Activated CD8-positive, alpha-beta memory T cell treated with anti-CD3 and anti-CD28 coated beads, Interleukin-2, amount 10 ng/mL, durations not matched to agents 7 days and 5 days (primary cell): ENCODE data around the gene LSG1. TPM values are rescaled to one million over a fixed set of nuclear protein-coding genes. Genes with fewer than 3 reads are reported as not detected.

Source experiments
- ATAC-seq: fragments of 150-1000 bp; cut with Tn5 transposase; one replicate; pipeline ENCODE4 v1.10.0; 2021; ENCODE audit warnings: moderate library complexity
- CTCF ChIA-PET: fragments of 350-600 bp; sonication (Branson Sonifier 250); formaldehyde crosslinking; loops from one replicate; lab custom pipeline; 2021; ENCODE audit warnings: antibody characterized with exemption; lab: Charles Lee
- DNase-seq: peaks from one replicate; pipeline ENCODE4 v3.0.0-alpha.2; 2020
- H3K27ac Mint-ChIP-seq: one replicate; pipeline ENCODE4 v1.8.0; 2021; ENCODE audit warnings: mild to moderate bottlenecking, mixed read lengths
- H3K27me3 Mint-ChIP-seq: one replicate; pipeline ENCODE4 v1.8.0; 2021; ENCODE audit warnings: mixed read lengths
- H3K36me3 Mint-ChIP-seq: one replicate; pipeline ENCODE4 v1.8.0; 2021; ENCODE audit warnings: mild to moderate bottlenecking, mixed read lengths
- H3K4me1 Mint-ChIP-seq: one replicate; pipeline ENCODE4 v1.8.0; 2021; ENCODE audit warnings: mixed read lengths
- H3K4me3 Mint-ChIP-seq: one replicate; pipeline ENCODE4 v1.8.0; 2021; ENCODE audit warnings: mild to moderate bottlenecking, moderate library complexity, mixed read lengths
- H3K9me3 Mint-ChIP-seq: one replicate; pipeline ENCODE4 v1.8.0; 2022; ENCODE audit warnings: low read depth, mixed read lengths
- total RNA-seq, 2 experiments: library from RNA; stranded (reverse); gene quantifications; one replicate each; pipeline ENCODE4 v1.2.3, GENCODE V29; 2021

Gene LSG1
- total RNA-seq, 2 experiments from 2014 or later: 42.8 to 58.7 TPM

DNA sequence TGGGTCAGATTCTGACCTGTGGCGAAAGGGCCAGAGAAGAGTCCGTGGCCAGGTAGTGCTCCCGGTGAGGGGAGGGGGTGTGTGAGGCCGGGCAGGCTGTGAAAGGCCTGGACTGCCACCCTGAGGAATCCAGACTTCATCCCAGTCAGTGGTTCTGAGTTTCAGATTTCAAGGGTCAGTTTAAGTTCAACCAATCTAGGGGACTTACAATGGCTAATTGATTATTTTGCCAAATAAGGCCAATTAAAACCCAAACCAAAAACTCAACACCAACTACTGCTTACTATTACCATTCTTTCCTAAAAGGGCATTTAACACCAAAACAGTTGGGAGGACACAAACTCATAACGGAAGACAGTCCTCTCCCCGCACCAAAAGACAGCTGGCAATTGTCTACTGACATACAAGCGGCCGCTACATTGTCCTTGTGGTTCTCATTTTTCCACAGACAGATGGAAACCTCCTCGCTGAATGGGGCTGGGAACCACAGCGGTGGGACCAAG is 69.3 kb downstream of the LSG1 start:
- H3K4me1 Mint-ChIP-seq: no peaks in the 10 kb centered on the region
- no peak overlapping the region for H3K4me3 Mint-ChIP-seq
- H3K27ac Mint-ChIP-seq: no peak overlapping the region
- no peaks in the 10 kb centered on the region for H3K27me3 Mint-ChIP-seq
- no peaks in the 10 kb centered on the region for H3K36me3 Mint-ChIP-seq
- H3K9me3 Mint-ChIP-seq: no peaks in the 10 kb centered on the region
- CTCF ChIA-PET: no interaction called here
- no peak for DNase-seq
- no peak for ATAC-seq

DNA sequence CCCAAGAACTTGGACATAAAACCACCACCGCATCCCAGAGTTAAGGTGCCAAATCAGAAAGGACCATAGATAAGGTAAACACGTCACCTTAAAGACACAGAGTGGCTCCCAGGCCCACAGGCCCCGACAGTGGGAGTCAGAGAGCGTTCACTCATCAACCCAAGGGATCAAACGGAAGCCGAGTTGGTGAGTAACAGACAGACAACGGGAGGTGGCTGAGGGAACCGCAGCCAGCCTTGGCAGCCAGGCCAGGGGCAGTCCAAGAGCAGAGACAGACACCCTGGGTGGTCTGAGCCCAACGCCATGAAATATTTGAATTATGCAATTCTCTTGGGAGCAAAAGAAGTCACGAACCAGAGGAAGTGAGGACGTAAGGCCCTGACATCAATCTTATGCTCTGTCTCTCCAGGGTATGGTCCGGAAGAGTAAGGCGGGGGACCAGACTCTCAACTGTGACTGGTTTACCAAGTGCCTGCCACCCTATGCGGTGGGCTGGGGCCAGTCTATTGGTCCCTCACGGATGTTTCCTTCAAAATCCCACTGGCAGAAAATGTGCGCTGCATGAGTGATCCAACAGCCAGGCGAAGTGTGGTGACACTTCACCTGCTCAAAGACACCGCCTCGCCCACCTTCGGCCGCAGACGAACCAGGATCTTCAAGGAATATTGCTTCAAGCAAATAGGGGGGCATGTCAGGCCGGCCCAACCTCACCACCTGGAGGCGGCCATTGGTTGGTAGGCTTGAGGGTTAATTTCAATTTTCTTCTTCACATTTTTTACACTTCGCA is 73.0 kb downstream of the LSG1 start:
- CTCF ChIA-PET: no interaction called here
- Mint-ChIP-seq H3K36me3 (no peaks in the 10 kb centered on the region), H3K27me3 (no peaks in the 10 kb centered on the region), H3K27ac (no peak overlapping the region), H3K9me3 (no peaks in the 10 kb centered on the region), H3K4me1 (peaks cover 5% of the 10 kb centered on the region), H3K4me3 (no peak overlapping the region)
- no peak for ATAC-seq
- DNase-seq: no peak

DNA sequence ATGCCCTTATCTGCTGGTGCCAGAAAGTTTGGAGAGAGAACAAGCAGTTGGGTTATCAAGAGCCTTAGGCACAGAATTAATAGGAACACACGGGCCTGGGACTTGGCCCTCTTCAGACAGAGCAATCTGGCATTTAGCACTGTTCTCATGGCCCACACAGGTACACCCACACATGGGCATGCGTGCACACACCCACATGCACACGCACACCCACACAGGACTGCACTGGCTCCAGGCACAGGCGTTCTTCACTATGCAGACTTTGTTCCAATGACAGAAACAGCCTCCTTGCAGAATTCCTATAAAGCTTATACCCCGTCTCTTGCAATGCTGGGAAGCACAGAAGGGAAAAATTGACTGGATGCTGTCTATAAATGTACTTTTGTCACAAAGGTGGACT is 75.1 kb downstream of the LSG1 start:
- DNase-seq (no peak), ATAC-seq (no peak)
- H3K27ac Mint-ChIP-seq: no peak overlapping the region
- H3K27me3 Mint-ChIP-seq: no peaks in the 10 kb centered on the region
- no peaks in the 10 kb centered on the region for H3K9me3 Mint-ChIP-seq
- no peaks in the 10 kb centered on the region for H3K36me3 Mint-ChIP-seq
- no peak overlapping the region for H3K4me3 Mint-ChIP-seq
- CTCF ChIA-PET: interaction anchor here (0.8 kb wide), 1 partner anchor 878 kb away, joined by 3 read pairs; no protein-coding TSS in a partner anchor
- peaks cover 5% of the 10 kb centered on the region for H3K4me1 Mint-ChIP-seq

DNA sequence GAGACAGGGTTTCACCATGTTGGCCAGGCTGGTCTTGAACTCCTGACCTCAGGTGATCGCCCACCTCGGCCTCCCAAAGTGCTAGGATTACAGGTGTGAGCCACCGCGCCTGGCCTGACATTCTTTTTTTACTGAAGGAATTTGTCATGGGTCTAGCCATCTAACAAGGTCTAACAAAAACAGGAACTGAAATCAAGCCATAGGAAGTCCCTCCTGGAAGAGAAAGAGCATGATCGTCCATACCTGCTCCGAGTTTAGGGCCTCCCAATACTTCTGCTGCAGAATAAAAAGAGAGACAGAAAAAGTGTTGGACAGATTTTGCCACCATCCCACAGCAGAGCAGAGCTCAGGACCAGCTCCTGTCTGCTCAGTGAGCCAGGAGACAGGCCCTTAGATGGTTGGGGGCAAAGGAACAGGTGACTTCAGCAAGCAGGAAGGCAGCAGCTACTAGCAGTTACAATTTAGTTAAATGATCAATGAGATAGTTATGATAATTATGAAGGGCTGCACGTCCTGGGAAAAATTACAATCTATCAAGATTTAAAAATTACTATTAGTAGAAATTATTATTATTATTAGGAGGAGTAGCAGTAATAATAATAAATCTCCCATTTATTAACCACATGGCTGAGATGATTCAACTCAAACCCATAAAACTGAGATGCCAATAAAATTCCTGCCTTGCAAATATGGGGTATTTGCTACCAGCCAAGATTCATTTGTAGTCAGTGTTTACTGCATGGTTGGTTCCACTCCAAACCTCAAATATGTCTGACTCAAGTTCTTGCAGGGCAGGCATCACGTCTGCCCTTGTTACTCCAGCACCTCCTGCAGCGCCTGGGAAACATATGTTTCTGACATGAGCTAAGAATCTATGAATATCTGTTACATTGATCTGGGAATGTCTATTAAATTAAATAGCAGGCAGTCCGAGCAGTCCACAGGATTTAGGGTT is 78.9 kb downstream of the LSG1 start:
- Mint-ChIP-seq H3K4me3 (no peak overlapping the region), H3K27ac (no peak overlapping the region), H3K27me3 (no peaks in the 10 kb centered on the region), H3K9me3 (no peaks in the 10 kb centered on the region), H3K36me3 (no peaks in the 10 kb centered on the region), H3K4me1 (peaks cover 5% of the 10 kb centered on the region)
- no peak for DNase-seq
- no peak for ATAC-seq
- CTCF ChIA-PET: interaction anchor here (0.6 to 2.3 kb wide), 9 partner anchors 8 to 918 kb away, joined by 3 to 16 read pairs (median 4); partner anchors contain the start of gene TMEM44

Other genes with a start within 250 kb of the LSG1 start
- gene ATP13A3, start 185.2 kb downstream of the LSG1 start, total RNA-seq: 10 to 100 TPM; 78.3 to 82.0 TPM
- gene TMEM44, start 38.8 kb downstream of the LSG1 start, total RNA-seq: 10 to 100 TPM; 15.3 to 15.9 TPM
- gene FAM43A, start 13.7 kb upstream of the LSG1 start, total RNA-seq: 10 to 100 TPM in 1 of 2 experiments, 1 to 10 TPM in 1; 1.6 to 10.0 TPM